Coronary artery (tissue), 2 donors: ENCODE measurements around the gene ZNF787.

Experiments
- DNase-seq: peaks from one replicate; pipeline ENCODE4 v3.0.0-alpha.2; 2017; ENCODE audit warnings: low spot score
- H3K27ac ChIP-seq, 2 donors: fragments of 200-600 bp; sonication (generic); one replicate each; pipeline ENCODE4 v1.5.1; 2016 to 2019
- H3K4me3 ChIP-seq: fragments of 200-600 bp; sonication (generic); 2 replicates; pipeline ENCODE4 v1.5.1; 2016; ENCODE audit warnings: mild to moderate bottlenecking, moderate library complexity
- TF ChIP-seq, protein P1 (sequence below): fragments of 200-600 bp; sonication (generic); IDR thresholded peaks from one replicate; pipeline ENCODE4 v1.5.1; 2019; ENCODE audit warnings: antibody characterized with exemption

The ZNF787 gene

DNA sequence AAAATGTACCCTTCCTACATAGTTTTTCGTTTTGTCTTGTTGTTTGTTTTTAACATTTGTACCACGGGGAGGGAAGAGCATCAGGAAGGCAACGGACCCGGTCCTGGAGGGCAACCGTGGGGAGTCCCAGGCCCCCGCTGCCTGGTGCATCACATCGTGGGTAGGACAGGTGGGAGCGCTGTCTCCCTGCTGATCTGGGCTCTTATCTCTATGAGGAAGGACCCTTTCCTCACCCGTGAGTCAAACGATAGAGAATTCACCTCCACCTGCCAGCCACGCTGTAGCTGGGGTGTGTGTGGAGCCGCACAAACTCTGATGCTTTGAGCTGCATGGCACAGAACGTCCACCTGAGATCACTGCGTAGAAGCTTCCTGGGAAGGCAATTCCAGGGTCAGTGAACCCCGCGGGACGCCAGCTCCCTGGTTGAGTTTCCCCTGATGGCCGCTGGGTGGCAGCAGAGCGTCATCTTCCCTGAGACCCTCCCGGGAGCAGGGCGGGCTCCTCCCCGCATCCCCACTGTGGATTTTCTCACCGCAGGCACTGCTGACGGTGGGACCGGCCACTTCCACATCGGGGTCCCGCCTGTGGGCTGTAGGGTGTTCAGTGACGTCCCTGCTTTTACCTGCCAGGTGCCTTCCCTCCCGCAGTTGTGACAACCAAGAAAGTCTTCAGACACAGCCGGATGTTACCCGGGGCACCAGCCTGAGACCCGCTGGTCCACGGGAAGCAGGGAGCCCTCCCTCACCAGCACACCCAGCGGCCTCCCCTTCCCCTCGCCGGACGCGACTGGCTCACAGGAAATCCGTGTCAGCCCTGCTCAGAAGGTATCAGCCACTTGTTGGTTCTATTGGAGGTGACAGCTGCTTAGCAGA is 54.7 kb downstream of the ZNF787 start:
- Histone ChIP-seq H3K4me3 (peak overlapping the region; percentile 49), H3K27ac (no peak overlapping the region)
- no peak for DNase-seq
- TF ChIP-seq, protein P1, sequence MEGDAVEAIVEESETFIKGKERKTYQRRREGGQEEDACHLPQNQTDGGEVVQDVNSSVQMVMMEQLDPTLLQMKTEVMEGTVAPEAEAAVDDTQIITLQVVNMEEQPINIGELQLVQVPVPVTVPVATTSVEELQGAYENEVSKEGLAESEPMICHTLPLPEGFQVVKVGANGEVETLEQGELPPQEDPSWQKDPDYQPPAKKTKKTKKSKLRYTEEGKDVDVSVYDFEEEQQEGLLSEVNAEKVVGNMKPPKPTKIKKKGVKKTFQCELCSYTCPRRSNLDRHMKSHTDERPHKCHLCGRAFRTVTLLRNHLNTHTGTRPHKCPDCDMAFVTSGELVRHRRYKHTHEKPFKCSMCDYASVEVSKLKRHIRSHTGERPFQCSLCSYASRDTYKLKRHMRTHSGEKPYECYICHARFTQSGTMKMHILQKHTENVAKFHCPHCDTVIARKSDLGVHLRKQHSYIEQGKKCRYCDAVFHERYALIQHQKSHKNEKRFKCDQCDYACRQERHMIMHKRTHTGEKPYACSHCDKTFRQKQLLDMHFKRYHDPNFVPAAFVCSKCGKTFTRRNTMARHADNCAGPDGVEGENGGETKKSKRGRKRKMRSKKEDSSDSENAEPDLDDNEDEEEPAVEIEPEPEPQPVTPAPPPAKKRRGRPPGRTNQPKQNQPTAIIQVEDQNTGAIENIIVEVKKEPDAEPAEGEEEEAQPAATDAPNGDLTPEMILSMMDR, result peak; percentile 82

DNA sequence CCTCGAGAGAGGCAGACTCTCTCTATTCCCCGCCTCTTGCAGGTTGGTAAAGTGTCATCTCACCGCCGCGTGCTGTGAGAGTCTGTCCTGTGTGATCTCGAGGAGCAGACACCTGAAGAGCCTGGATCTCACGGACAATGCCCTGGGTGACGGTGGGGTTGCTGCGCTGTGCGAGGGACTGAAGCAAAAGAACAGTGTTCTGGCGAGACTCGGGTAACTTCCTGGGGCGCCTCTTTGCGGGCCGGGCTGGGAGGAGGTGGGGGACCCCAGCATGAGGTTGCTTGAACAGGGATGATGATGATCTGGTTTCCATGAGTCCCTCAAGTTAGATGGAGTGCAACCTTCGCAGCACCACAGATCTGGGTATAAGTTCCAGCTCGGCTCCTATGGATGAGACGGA is 67.5 kb downstream of the ZNF787 start:
- DNase-seq, result no peak
- H3K4me3 ChIP-seq, result no peak overlapping the region
- no peak overlapping the region for H3K27ac ChIP-seq
- TF ChIP-seq, protein P1, result no peak
